Measurements from ENCODE around the gene PARP4. TPM values are rescaled to one million over a fixed set of nuclear protein-coding genes. Genes with fewer than 3 reads are reported as not detected.
"Not testable (repeated sequence)": the region's sequence is repeated elsewhere in the genome, so short reads cannot be mapped to it uniquely, and the experiment has no call there.

Gene PARP4
- polyA plus RNA-seq, 2 of the 4 experiments (the other 2 are of a cell fraction), result 25.8 to 70.4 TPM

DNA sequence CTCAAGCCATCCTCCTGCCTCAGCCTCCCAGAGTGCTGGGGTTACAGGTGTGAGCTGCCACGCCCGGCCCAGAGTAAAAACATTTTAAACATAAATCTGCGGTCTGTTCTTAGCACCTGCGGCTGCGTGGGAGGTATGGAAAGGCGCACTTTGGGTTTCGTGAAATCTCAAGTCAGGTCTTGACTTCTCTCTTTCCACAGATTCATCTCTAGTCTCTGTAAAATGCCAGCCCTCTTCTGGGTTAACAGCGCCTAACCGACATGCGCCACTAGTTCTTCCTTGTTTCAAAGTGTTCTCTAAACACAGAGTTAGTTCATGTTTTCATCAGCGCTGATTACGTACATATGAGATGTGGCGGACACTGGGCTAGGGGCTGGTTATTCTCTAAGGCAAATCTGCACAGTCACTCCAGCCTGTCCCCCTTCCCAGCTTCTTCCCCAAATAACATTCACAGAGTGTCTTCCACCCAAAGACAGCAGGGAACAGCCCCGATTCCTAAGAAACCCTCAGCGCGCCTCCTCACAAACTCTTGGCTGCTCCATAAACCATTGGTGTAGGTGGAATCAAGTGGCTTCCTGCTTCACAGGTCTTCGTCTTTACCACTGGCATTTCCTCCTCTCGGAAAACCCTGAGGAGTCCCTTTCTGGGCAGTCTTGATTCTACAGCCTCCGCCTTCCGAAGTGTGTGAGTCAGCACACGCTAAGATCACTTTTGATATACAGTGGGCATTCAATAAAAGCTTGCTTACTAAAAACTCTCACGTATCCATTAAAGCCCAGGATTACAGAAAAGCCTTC, 1.4 kb downstream of the PARP4 start:
- ATAC-seq (peak; percentile 64 to 72; a peak in 5 of 6 replicates), DNase-seq (ENCODE audit: low read depth in 1 of 2, low spot score in 1 of 2) (peak; percentile 25 to 68), FAIRE-seq (no peak)
- ChIA-PET POLR2A (interaction anchor here (1.5 kb wide), 1 partner anchor 12 kb away, joined by 8 read pairs; no protein-coding TSS in a partner anchor), CTCF (interaction anchor here (0.6 to 1.6 kb wide), 3 partner anchors 8 to 260 kb away, joined by 3 to 6 read pairs (median 4); no protein-coding TSS in a partner anchor)
- WGBS (ENCODE audit: missing lambda C conversion rate), result 3% methylated on average over 22 of the region's 22 CpGs
- no peaks in the 10 kb centered on the region for H3K9me3 ChIP-seq
- H3K4me3 ChIP-seq, result peak overlapping the region; percentile 66
- peaks cover 13% of the 10 kb centered on the region; the same call in 2 of the 3 replicates for H3K4me1 ChIP-seq
- TF ChIP-seq MAFK (IDR thresholded peaks at IDR 0.05; ENCODE audit: partially characterized antibody) (peak; percentile 68), RFX5 (IDR thresholded peaks at IDR 0.05) (no peak), ESRRA (IDR thresholded peaks at IDR 0.05; ENCODE audit: borderline replicate concordance, low read length) (no peak), HEYL (CRISPR knock-in tag; IDR thresholded peaks at IDR 0.05) (no peak), FOSB (CRISPR knock-in tag; IDR thresholded peaks at IDR 0.05) (no peak), JUNB (IDR thresholded peaks at IDR 0.05) (no peak), NFE2L2 (conservative IDR thresholded peaks at IDR 0.05; ENCODE audit: low read length) (peak; percentile 46; the same call in 1 of the 2 replicates), EP300 (IDR thresholded peaks at IDR 0.05) (no peak), PBX3 (IDR thresholded peaks at IDR 0.05) (no peak), FOSL2 (IDR thresholded peaks at IDR 0.05) (no peak), FOSL2 (CRISPR knock-in tag; IDR thresholded peaks at IDR 0.05) (peak; percentile 12; the same call in 1 of the 2 replicates), ZNF302 (CRISPR knock-in tag; IDR thresholded peaks at IDR 0.05) (no peak), CBX2 (IDR thresholded peaks at IDR 0.05; ENCODE audit: borderline replicate concordance, low read depth) (no peak), TFCP2L1 (CRISPR knock-in tag; IDR thresholded peaks at IDR 0.05) (no peak)
- TF ChIP-seq, protein P1, sequence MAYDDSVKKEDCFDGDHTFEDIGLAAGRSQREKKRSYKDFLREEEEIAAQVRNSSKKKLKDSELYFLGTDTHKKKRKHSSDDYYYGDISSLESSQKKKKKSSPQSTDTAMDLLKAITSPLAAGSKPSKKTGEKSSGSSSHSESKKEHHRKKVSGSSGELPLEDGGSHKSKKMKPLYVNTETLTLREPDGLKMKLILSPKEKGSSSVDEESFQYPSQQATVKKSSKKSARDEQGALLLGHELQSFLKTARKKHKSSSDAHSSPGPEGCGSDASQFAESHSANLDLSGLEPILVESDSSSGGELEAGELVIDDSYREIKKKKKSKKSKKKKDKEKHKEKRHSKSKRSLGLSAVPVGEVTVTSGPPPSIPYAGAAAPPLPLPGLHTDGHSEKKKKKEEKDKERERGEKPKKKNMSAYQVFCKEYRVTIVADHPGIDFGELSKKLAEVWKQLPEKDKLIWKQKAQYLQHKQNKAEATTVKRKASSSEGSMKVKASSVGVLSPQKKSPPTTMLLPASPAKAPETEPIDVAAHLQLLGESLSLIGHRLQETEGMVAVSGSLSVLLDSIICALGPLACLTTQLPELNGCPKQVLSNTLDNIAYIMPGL (CRISPR knock-in tag; IDR thresholded peaks at IDR 0.05; ENCODE audit: borderline replicate concordance), result no peak
- TF ChIP-seq, protein P2, sequence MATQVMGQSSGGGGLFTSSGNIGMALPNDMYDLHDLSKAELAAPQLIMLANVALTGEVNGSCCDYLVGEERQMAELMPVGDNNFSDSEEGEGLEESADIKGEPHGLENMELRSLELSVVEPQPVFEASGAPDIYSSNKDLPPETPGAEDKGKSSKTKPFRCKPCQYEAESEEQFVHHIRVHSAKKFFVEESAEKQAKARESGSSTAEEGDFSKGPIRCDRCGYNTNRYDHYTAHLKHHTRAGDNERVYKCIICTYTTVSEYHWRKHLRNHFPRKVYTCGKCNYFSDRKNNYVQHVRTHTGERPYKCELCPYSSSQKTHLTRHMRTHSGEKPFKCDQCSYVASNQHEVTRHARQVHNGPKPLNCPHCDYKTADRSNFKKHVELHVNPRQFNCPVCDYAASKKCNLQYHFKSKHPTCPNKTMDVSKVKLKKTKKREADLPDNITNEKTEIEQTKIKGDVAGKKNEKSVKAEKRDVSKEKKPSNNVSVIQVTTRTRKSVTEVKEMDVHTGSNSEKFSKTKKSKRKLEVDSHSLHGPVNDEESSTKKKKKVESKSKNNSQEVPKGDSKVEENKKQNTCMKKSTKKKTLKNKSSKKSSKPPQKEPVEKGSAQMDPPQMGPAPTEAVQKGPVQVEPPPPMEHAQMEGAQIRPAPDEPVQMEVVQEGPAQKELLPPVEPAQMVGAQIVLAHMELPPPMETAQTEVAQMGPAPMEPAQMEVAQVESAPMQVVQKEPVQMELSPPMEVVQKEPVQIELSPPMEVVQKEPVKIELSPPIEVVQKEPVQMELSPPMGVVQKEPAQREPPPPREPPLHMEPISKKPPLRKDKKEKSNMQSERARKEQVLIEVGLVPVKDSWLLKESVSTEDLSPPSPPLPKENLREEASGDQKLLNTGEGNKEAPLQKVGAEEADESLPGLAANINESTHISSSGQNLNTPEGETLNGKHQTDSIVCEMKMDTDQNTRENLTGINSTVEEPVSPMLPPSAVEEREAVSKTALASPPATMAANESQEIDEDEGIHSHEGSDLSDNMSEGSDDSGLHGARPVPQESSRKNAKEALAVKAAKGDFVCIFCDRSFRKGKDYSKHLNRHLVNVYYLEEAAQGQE (IDR thresholded peaks at IDR 0.05), result no peak
- peak overlapping the region; percentile 95 to 96 for H3K27ac ChIP-seq
- H3K4me2 ChIP-seq, result peak overlapping the region; percentile 91

- POLR2A ChIA-PET, result no interaction called here
- peaks cover 37% of the 10 kb centered on the region for H3K4me1 ChIP-seq
- DNase-seq (ENCODE audit: low read depth in 1 of 2, low spot score in 1 of 2) (no peak), FAIRE-seq (no peak), ATAC-seq (no peak)
- no peak overlapping the region for H3K4me2 ChIP-seq
- no peak overlapping the region for H3K27ac ChIP-seq
- 88% methylated on average over 3 of the region's 50 CpGs for WGBS (ENCODE audit: missing lambda C conversion rate)
- CTCF ChIA-PET, result interaction anchor here (1.2 to 1.7 kb wide), 2 partner anchors 10 to 13 kb away, joined by 4 to 5 read pairs; no protein-coding TSS in a partner anchor
- TF ChIP-seq JUN (IDR thresholded peaks at IDR 0.05) (no peak), MYC (IDR thresholded peaks at IDR 0.05; ENCODE audit: borderline replicate concordance, low read length) (no peak), HOXB13 (CRISPR knock-in tag; IDR thresholded peaks at IDR 0.05; ENCODE audit: low read depth) (no peak)
- no peaks in the 10 kb centered on the region for H3K9me3 ChIP-seq
- H3K4me3 ChIP-seq, result no peak overlapping the region
These were observed 5.8 kb downstream of the PARP4 start for GRCh38 chr13:24506698-24507335.

- CTCF ChIA-PET, result interaction anchor here (1.2 to 1.7 kb wide), 2 partner anchors 10 to 14 kb away, joined by 4 to 5 read pairs; no protein-coding TSS in a partner anchor
- DNase-seq (ENCODE audit: low read depth in 1 of 2, low spot score in 1 of 2); ATAC-seq; H3K9me3 ChIP-seq; H3K27ac ChIP-seq; POLR2A ChIA-PET; H3K4me3 ChIP-seq; H3K4me2 ChIP-seq; FAIRE-seq: not testable (repeated sequence)
- 90% methylated on average over 5 of the region's 6 CpGs for WGBS (ENCODE audit: missing lambda C conversion rate)
- H3K4me1 ChIP-seq, result peaks cover 42% of the 10 kb centered on the region
These were observed 6.3 kb downstream of the PARP4 start for GRCh38 chr13:24506283-24506682.

Measured in A549 (cell line).